Smooth muscle cell (in vitro differentiated cells): ENCODE results near the gene MYRFL. TPM values are rescaled to one million over a fixed set of nuclear protein-coding genes. Genes with fewer than 3 reads are reported as not detected.

Experiments
- DNase-seq: peaks from one replicate; lab custom pipeline; 2025; ENCODE audit not compliant: unreplicated experiment; lab: John Stamatoyannopoulos, UW
- H2AFZ ChIP-seq: fragments of 200-600 bp; sonication (generic); 2 replicates; pipeline ENCODE4 v1.6.0; 2016; ENCODE audit warnings: antibody characterized with exemption, low read depth, mild to moderate bottlenecking
- H3F3A ChIP-seq: fragments of 200-600 bp; sonication (generic); 2 replicates; pipeline ENCODE4 v1.6.0; 2017; ENCODE audit warnings: antibody characterized with exemption, low read depth
- H3K27ac ChIP-seq: fragments of 200-600 bp; sonication (generic); 2 replicates; pipeline ENCODE4 v1.5.1; 2016; ENCODE audit warnings: low read depth, mild to moderate bottlenecking
- H3K27me3 ChIP-seq: fragments of 200-600 bp; sonication (generic); 2 replicates; pipeline ENCODE4 v1.6.1; 2016; ENCODE audit warnings: low read depth, mild to moderate bottlenecking
- H3K36me3 ChIP-seq: fragments of 200-600 bp; sonication (generic); 2 replicates; pipeline ENCODE4 v1.5.1; 2016; ENCODE audit warnings: low read depth
- H3K4me1 ChIP-seq: fragments of 200-600 bp; sonication (generic); 2 replicates; pipeline ENCODE4 v1.5.1; 2016; ENCODE audit warnings: low read depth
- H3K4me2 ChIP-seq: fragments of 200-600 bp; sonication (generic); 2 replicates; pipeline ENCODE4 v1.6.0; 2016; ENCODE audit warnings: mild to moderate bottlenecking
- H3K4me3 ChIP-seq: fragments of 200-600 bp; sonication (generic); 2 replicates; pipeline ENCODE4 v1.5.1; 2016; ENCODE audit warnings: mild to moderate bottlenecking
- H3K79me2 ChIP-seq: fragments of 200-600 bp; sonication (generic); 2 replicates; pipeline ENCODE4 v1.6.0; 2016; ENCODE audit warnings: low read depth, mild to moderate bottlenecking
- H3K9ac ChIP-seq: fragments of 200-600 bp; sonication (generic); 2 replicates; pipeline ENCODE4 v1.6.0; 2016; ENCODE audit warnings: low read depth
- H3K9me3 ChIP-seq: fragments of 200-600 bp; sonication (generic); replicated peaks from 2 replicates; pipeline ENCODE4 v1.5.1; 2016; ENCODE audit warnings: low read depth
- H4K20me1 ChIP-seq: fragments of 200-600 bp; sonication (generic); 2 replicates; pipeline ENCODE4 v1.6.0; 2016; ENCODE audit warnings: low read depth
- CTCF ChIP-seq: fragments of 200-600 bp; sonication (generic); IDR thresholded peaks from 2 replicates; pipeline ENCODE4 v1.5.1; 2017; ENCODE audit warnings: borderline replicate concordance, mild to moderate bottlenecking, antibody characterized with exemption; ENCODE audit not compliant: insufficient read depth, poor library complexity, severe bottlenecking
- WGBS: methylation state at CpG from one replicate; pipeline ENCODE4 v1.1.7; 2016; ENCODE audit warnings: low lambda C conversion rate; 5-methylcytosine and 5-hydroxymethylcytosine counted together
- polyA plus RNA-seq: library from polyadenylated mRNA; unstranded; fragments of >200 nt; fragmentation: Nextera tagmentation; extraction: Ambion mirVana; gene quantifications from 2 replicates; pipeline ENCODE4 v1.2.1, GENCODE V29; 2016
- total RNA-seq: library from RNA; depleted of rRNA; stranded (reverse); fragments of >200 nt; gene quantifications from 2 replicates; pipeline ENCODE4 v1.2.3, GENCODE V29; 2014

Gene MYRFL
- total and polyA plus RNA-seq, 2 experiments from 2014 or later, result not detected

- 89% methylated on average over 2 of the region's 2 CpGs for WGBS
- no peak for DNase-seq
- H3K9ac ChIP-seq, result no peak overlapping the region
- H3K4me2 ChIP-seq, result no peak overlapping the region
- no peak overlapping the region for H3K4me3 ChIP-seq
- H3K27me3 ChIP-seq, result no peaks in the 10 kb centered on the region
- no peak overlapping the region for H3K27ac ChIP-seq
- no peaks in the 10 kb centered on the region for H3F3A ChIP-seq
- TF ChIP-seq CTCF, result no peak
- H4K20me1 ChIP-seq, result no peaks in the 10 kb centered on the region
- H3K9me3 ChIP-seq, result no peaks in the 10 kb centered on the region
- H3K36me3 ChIP-seq, result no peaks in the 10 kb centered on the region
- no peak overlapping the region for H2AFZ ChIP-seq
- no peaks in the 10 kb centered on the region for H3K4me1 ChIP-seq
- H3K79me2 ChIP-seq, result no peaks in the 10 kb centered on the region
Measured at GRCh38 chr12:69884386-69884785, 59.4 kb downstream of the MYRFL start.

- Histone ChIP-seq H2AFZ (no peak overlapping the region), H3K9me3 (no peaks in the 10 kb centered on the region), H4K20me1 (no peaks in the 10 kb centered on the region), H3F3A (no peaks in the 10 kb centered on the region), H3K9ac (no peak overlapping the region), H3K27me3 (no peaks in the 10 kb centered on the region), H3K4me2 (no peak overlapping the region), H3K27ac (no peak overlapping the region), H3K4me1 (no peaks in the 10 kb centered on the region), H3K4me3 (no peak overlapping the region), H3K79me2 (no peaks in the 10 kb centered on the region), H3K36me3 (no peaks in the 10 kb centered on the region)
- no peak for TF ChIP-seq CTCF
- no peak for DNase-seq
Measured at GRCh38 chr12:69885658-69886057, 60.6 kb downstream of the MYRFL start.

- DNase-seq, result no peak
- H4K20me1 ChIP-seq, result no peaks in the 10 kb centered on the region
- no peak for TF ChIP-seq CTCF
- H3K9me3 ChIP-seq, result no peaks in the 10 kb centered on the region
- H3K4me1 ChIP-seq, result no peaks in the 10 kb centered on the region
- H3K79me2 ChIP-seq, result no peaks in the 10 kb centered on the region
- H3K9ac ChIP-seq, result no peak overlapping the region
- H3K27ac ChIP-seq, result no peak overlapping the region
- no peaks in the 10 kb centered on the region for H3F3A ChIP-seq
- 95% methylated on average over 5 of the region's 5 CpGs for WGBS
- no peak overlapping the region for H2AFZ ChIP-seq
- no peaks in the 10 kb centered on the region for H3K36me3 ChIP-seq
- no peaks in the 10 kb centered on the region for H3K27me3 ChIP-seq
- no peak overlapping the region for H3K4me2 ChIP-seq
- H3K4me3 ChIP-seq, result no peak overlapping the region
Measured at GRCh38 chr12:69886109-69886508, 61.1 kb downstream of the MYRFL start.

GRCh38 chr12:69886715-69887114 lies 61.7 kb downstream of the MYRFL start:
- Histone ChIP-seq H3K9ac (no peak overlapping the region), H3K4me2 (no peak overlapping the region), H2AFZ (no peak overlapping the region), H3K79me2 (no peaks in the 10 kb centered on the region), H3K4me3 (no peak overlapping the region), H3K27ac (no peak overlapping the region), H3K36me3 (no peaks in the 10 kb centered on the region), H4K20me1 (no peaks in the 10 kb centered on the region), H3K27me3 (no peaks in the 10 kb centered on the region), H3F3A (no peaks in the 10 kb centered on the region), H3K4me1 (no peaks in the 10 kb centered on the region), H3K9me3 (no peaks in the 10 kb centered on the region)
- TF ChIP-seq CTCF, result no peak
- 96% methylated on average over 2 of the region's 2 CpGs for WGBS
- DNase-seq, result no peak
